ENCODE data around the gene ZNF853. TPM values are rescaled to one million over a fixed set of nuclear protein-coding genes. Genes with fewer than 3 reads are reported as not detected.

The ZNF853 gene
- total RNA-seq, 1 experiment from 2014 or later: 3.4 TPM

- POLR2A ChIA-PET (ENCODE audit: low non-redundant PET): no interaction called here
- CTCF ChIA-PET: interaction anchor here (0.6 kb wide), 1 partner anchor 11 kb away, joined by 3 read pairs; no protein-coding TSS in a partner anchor
- DNase-seq (ENCODE audit: low spot score): no peak
- no TSS peak for BruUV-seq (replicated peaks)
- Histone ChIP-seq H3K4me3 (ENCODE audit: low read depth, low read length, poor library complexity, severe bottlenecking) (no peak overlapping the region), H3K27ac (ENCODE audit: low read depth, low read length, poor library complexity, severe bottlenecking) (no peak overlapping the region), H3K9me3 (ENCODE audit: low read depth, low read length, poor library complexity, severe bottlenecking) (no peaks in the 10 kb centered on the region), H3K27me3 (replicated peaks; ENCODE audit: insufficient read depth, low read depth, low read length, poor library complexity) (no peaks in the 10 kb centered on the region), H3K4me1 (ENCODE audit: insufficient read depth, low read length, poor library complexity, severe bottlenecking) (no peaks in the 10 kb centered on the region), H3K36me3 (ENCODE audit: insufficient read depth, low read length, poor library complexity, severe bottlenecking) (no peaks in the 10 kb centered on the region)
- no peak for TF ChIP-seq CTCF (conservative IDR thresholded peaks at IDR 0.05; ENCODE audit: low read depth, low read length)
- no peak for TF ChIP-seq EZH2 (IDR thresholded peaks at IDR 0.05; ENCODE audit: borderline replicate concordance, low read depth, low read length, poor library complexity, severe bottlenecking)
- intact Hi-C loops (cut with micrococcal nuclease; ENCODE audit: unreplicated experiment): no loop called here
Measured at GRCh38 chr7:6623589-6624245, 8.3 kb downstream of the ZNF853 start.

- H3K9me3 ChIP-seq (ENCODE audit: low read depth, low read length, poor library complexity, severe bottlenecking): no peaks in the 10 kb centered on the region
- POLR2A ChIA-PET (ENCODE audit: low non-redundant PET): no interaction called here
- H3K27ac ChIP-seq (ENCODE audit: low read depth, low read length, poor library complexity, severe bottlenecking): no peak overlapping the region
- DNase-seq (ENCODE audit: low spot score): no peak
- CTCF ChIA-PET: interaction anchor here (0.6 kb wide), 1 partner anchor 11 kb away, joined by 3 read pairs; no protein-coding TSS in a partner anchor
- intact Hi-C loops (cut with micrococcal nuclease; ENCODE audit: unreplicated experiment): no loop called here
- TF ChIP-seq CTCF (conservative IDR thresholded peaks at IDR 0.05; ENCODE audit: low read depth, low read length): no peak
- no peaks in the 10 kb centered on the region for H3K36me3 ChIP-seq (ENCODE audit: insufficient read depth, low read length, poor library complexity, severe bottlenecking)
- H3K4me1 ChIP-seq (ENCODE audit: insufficient read depth, low read length, poor library complexity, severe bottlenecking): no peaks in the 10 kb centered on the region
- BruUV-seq (replicated peaks): no TSS peak
- H3K27me3 ChIP-seq (replicated peaks; ENCODE audit: insufficient read depth, low read depth, low read length, poor library complexity): no peaks in the 10 kb centered on the region
- no peak overlapping the region for H3K4me3 ChIP-seq (ENCODE audit: low read depth, low read length, poor library complexity, severe bottlenecking)
Measured at GRCh38 chr7:6624246-6624611, 8.8 kb downstream of the ZNF853 start.

GRCh38 chr7:6628045-6628444, 12.6 kb downstream of the ZNF853 start:
- TF ChIP-seq CTCF (conservative IDR thresholded peaks at IDR 0.05; ENCODE audit: low read depth, low read length): no peak
- no peak for TF ChIP-seq EZH2 (IDR thresholded peaks at IDR 0.05; ENCODE audit: borderline replicate concordance, low read depth, low read length, poor library complexity, severe bottlenecking)
- Histone ChIP-seq H3K36me3 (ENCODE audit: insufficient read depth, low read length, poor library complexity, severe bottlenecking) (no peaks in the 10 kb centered on the region), H3K27me3 (replicated peaks; ENCODE audit: insufficient read depth, low read depth, low read length, poor library complexity) (no peaks in the 10 kb centered on the region), H3K4me3 (ENCODE audit: low read depth, low read length, poor library complexity, severe bottlenecking) (no peak overlapping the region), H3K27ac (ENCODE audit: low read depth, low read length, poor library complexity, severe bottlenecking) (no peak overlapping the region), H3K4me1 (ENCODE audit: insufficient read depth, low read length, poor library complexity, severe bottlenecking) (no peaks in the 10 kb centered on the region), H3K9me3 (ENCODE audit: low read depth, low read length, poor library complexity, severe bottlenecking) (no peaks in the 10 kb centered on the region)
- intact Hi-C loops (cut with micrococcal nuclease; ENCODE audit: unreplicated experiment): no loop called here
- no TSS peak for BruUV-seq (replicated peaks)
- CTCF ChIA-PET: no interaction called here
- POLR2A ChIA-PET (ENCODE audit: low non-redundant PET): no interaction called here
- no peak for DNase-seq (ENCODE audit: low spot score)
